Activated naive CD4-positive, alpha-beta T cell treated with anti-CD3 and anti-CD28 coated beads, Interleukin-2, amount 50 U/mL, for 72 hours (primary cell): ENCODE measurements around the gene KLHDC7B. TPM values are rescaled to one million over a fixed set of nuclear protein-coding genes. Genes with fewer than 3 reads are reported as not detected.
"Not testable (repeated sequence)": the region's sequence is repeated elsewhere in the genome, so short reads cannot be mapped to it uniquely, and the experiment has no call there.

ENCODE experiments used
- ATAC-seq, 2 donors: fragments of 150-1000 bp; cut with Tn5 transposase; 2 replicates each; pipeline ENCODE4 v1.10.0; 2021; ENCODE audit warnings: mild to moderate bottlenecking in 2 of 2, moderate library complexity in 2 of 2
- DNase-seq, 2 donors: peaks; one replicate each; pipeline ENCODE4 v3.0.0; 2021 to 2022; ENCODE audit warnings: low spot score in 2 of 2
- H3K27ac Mint-ChIP-seq, 2 donors: one replicate each; pipeline ENCODE4 v1.8.0; 2022; ENCODE audit warnings: mild to moderate bottlenecking in 2 of 2, mixed read lengths in 2 of 2
- H3K36me3 Mint-ChIP-seq, 2 donors: one replicate each; pipeline ENCODE4 v1.8.0; 2022; ENCODE audit warnings: mixed read lengths in 2 of 2
- H3K9me3 Mint-ChIP-seq, 2 donors: one replicate each; pipeline ENCODE4 v1.8.0; 2022; ENCODE audit warnings: mixed read lengths in 2 of 2
- total RNA-seq, 2 donors: library from RNA; stranded (reverse); gene quantifications; one replicate each; pipeline ENCODE4 v1.2.3, GENCODE V29; 2022

The KLHDC7B gene
- total RNA-seq, 2 donors from 2014 or later, result 2.6 to 11.0 TPM

DNA sequence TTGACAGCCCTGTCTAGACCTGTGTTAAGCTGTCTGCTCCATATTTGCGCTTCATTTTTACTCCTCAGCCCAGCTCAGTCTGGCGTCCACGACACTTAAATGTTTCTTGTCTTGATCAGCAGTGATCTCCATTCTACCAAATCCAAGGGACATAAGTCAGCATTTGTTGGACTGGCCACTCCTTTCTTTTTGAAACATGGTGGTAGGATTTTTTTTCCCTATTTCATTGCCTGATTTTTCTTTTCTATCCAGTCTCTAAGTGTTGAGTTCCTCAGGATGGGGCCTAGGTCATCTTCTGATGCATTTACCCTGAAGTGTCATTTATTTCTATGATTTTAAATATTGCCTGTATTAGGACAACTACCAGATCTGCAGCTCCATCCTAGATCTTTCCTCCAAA lies 36.8 kb upstream of the KLHDC7B start:
- ATAC-seq (no peak), DNase-seq (no peak)
- Mint-ChIP-seq H3K9me3 (no peaks in the 10 kb centered on the region), H3K27ac (peak overlapping the region; percentile 89 to 94), H3K36me3 (peaks cover 12 to 29% of the 10 kb centered on the region in 2 donors)

DNA sequence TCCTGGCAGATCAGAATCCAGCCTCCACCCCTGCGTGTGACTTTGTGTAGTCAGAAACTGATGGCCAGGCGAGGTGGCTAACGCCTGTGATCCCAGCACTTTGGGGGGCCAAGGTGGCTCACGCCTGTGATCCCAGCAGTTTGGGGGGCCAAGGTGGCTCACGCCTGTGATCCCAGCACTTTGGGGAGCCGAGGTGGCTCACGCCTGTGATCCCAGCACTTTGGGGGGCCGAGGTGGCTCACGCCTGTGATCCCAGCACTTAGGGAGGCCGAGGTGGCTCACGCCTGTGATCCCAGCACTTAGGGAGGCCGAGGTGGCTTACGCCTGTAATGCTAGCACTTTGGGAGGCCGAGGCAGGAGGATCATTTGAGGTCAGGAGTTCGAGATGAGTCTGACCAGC lies 32.5 kb upstream of the KLHDC7B start:
- Mint-ChIP-seq H3K36me3 (peaks cover 19 to 21% of the 10 kb centered on the region in 2 donors), H3K9me3 (no peaks in the 10 kb centered on the region), H3K27ac (peak overlapping the region in 1 of 2 donors; percentile 75)
- ATAC-seq (no peak), DNase-seq (no peak)

DNA sequence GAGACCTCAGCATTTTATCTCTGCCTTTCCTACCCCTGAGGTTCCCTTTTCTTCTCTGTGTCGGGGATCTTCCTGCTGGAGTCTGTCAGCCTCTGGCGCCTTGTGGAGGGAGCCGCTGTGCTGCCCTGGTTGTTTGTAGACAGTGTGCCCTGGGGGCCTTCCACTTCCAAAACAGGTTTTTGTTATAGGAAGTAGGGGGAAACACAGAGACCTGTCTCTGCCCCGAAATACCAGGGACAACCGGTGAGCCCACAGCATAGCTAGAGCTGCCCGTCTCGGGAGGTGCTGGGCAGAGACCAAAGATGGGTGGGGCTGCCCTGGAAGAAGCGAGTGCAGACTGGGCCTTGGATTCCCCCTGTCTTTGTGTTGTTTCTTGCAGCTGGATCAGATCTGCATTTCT lies 29.6 kb upstream of the KLHDC7B start:
- H3K36me3 Mint-ChIP-seq, result peaks cover 7 to 20% of the 10 kb centered on the region in 2 donors
- DNase-seq (no peak), ATAC-seq (no peak)
- H3K9me3 Mint-ChIP-seq, result no peaks in the 10 kb centered on the region
- H3K27ac Mint-ChIP-seq, result no peak overlapping the region

DNA sequence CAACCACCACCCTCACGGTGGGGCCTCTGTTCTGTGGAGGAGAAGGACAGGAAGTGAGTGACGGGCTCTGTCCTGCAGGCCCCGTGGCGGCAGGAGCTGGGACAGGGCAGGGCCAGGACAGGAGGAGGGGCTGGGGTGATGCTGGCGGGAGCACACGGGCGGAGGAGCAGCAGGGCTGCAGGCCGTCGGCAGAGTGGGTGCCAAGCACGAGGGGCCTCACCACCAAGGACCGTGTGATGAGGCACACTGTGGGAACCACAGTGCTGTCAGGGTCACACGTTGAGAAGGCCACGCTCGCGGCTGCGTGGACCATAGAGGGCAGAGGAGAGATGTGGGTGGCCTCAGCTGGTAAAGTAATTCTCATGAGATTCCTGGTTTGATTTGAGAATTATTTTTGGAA lies 28.8 kb upstream of the KLHDC7B start:
- peaks cover 7 to 20% of the 10 kb centered on the region in 2 donors for H3K36me3 Mint-ChIP-seq
- ATAC-seq, result no peak
- no peak for DNase-seq
- no peaks in the 10 kb centered on the region for H3K9me3 Mint-ChIP-seq
- no peak overlapping the region for H3K27ac Mint-ChIP-seq

DNA sequence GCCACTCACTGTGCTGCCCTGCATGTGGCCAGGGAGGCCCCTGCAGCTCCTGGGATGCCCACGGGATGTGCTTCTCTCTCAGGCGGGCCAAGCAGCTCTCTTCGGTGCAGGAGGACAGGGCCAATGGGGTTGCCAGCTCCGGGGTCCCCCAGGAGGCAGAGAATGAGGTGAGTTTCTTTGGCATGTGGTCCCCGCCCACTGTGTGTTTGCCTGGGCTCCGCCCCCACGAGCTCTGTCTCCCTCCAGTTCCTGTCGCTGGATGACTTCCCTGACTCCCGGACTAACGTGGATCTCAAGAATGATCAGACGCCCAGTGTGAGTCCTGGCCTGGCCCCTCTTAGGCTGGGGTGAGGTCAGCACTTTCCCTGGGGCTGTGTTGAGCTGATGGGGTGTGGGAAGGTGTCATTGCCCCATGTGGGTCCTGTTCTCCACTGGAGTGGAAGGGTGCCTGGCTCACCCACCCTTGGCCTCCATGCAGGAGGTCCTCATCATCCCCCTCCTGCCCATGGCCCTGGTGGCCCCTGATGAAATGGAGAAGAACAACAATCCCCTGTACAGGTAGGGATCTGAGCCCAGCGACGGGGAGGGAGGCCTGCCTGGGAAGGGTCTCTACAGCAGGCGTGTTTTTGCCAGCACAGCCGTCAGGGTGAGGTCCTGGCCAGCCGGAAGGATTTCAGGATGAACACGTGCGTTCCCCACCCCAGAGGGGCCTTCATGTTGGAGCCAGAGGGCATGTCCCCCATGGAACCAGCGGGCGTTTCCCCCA lies 28.0 kb upstream of the KLHDC7B start:
- H3K9me3 Mint-ChIP-seq, result no peaks in the 10 kb centered on the region
- ATAC-seq, result no peak

DNA sequence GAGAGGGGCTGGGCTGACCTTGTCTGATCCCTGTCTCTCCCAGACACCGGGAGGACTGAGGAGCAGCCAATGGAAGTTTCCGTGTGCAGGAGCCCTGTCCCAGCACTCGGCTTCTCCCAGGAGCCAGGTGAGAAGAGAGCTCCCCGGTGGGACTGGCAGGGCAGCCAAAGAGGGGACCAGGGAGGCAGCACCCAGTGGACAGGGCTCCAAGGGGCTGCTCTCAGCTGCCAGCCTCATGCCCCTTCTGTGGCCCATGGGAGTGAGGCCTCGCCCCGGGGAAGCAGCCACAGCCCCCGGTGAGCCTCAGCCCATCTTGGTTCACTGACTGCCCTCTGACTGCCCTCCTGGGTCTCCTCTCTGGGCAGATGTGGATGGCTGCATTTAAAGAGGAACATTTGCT lies 27.1 kb upstream of the KLHDC7B start:
- Mint-ChIP-seq H3K36me3 (peaks cover 0 to 20% of the 10 kb centered on the region in 2 donors), H3K9me3 (no peaks in the 10 kb centered on the region), H3K27ac (no peak overlapping the region)
- ATAC-seq, result no peak
- no peak for DNase-seq

More for the DNA sequence above, 28.0 kb upstream of the KLHDC7B start:
- no peak overlapping the region for H3K27ac Mint-ChIP-seq
- DNase-seq, result no peak
- H3K36me3 Mint-ChIP-seq, result peaks cover under 1 to 20% of the 10 kb centered on the region in 2 donors

DNA sequence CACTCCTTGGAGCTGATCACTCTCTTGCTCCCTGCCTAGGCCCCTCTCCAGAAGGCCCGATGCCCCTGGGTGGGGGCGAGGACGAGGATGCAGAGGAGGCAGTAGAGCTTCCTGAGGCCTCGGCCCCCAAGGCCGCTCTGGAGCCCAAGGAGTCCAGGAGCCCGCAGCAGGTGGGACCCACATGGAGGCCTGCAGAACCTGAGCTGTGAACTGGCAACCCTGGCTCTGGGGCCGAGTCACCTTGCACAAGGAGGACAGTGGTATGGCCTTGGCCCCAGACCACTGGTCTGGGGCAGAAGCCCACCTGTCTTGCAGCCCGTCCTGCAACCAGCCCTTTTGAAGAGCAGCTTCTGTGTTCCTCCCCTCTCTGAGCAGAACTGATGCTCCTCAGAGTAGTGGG lies 26.5 kb upstream of the KLHDC7B start:
- no peak for ATAC-seq
- no peak for DNase-seq

DNA sequence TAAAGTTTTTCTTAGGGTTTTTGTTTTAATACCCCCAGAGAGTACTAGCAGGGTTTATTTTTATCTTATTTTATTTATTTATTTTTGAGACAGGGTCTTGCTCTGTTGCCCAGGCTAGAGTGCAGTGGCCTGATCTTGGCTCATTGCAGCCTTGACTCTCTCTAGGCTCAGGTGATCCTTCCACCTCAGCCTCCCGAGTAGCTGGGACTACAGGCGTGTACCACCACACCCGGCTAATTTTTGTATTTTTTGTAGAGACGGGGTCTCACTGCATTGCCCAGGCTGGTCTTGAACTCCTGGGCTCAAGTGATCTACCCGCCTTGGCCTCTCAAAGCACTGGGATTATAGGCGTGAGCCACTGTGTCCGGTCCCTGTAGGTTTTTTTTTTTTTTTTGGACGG lies 25.5 kb upstream of the KLHDC7B start:
- DNase-seq, H3K9me3 Mint-ChIP-seq, H3K27ac Mint-ChIP-seq, ATAC-seq: not testable (repeated sequence)
- peaks cover 7 to 22% of the 10 kb centered on the region in 2 donors for H3K36me3 Mint-ChIP-seq

More for the DNA sequence above, 26.5 kb upstream of the KLHDC7B start:
- no peaks in the 10 kb centered on the region for H3K9me3 Mint-ChIP-seq
- no peak overlapping the region for H3K27ac Mint-ChIP-seq
- peaks cover 0 to 20% of the 10 kb centered on the region in 2 donors for H3K36me3 Mint-ChIP-seq

DNA sequence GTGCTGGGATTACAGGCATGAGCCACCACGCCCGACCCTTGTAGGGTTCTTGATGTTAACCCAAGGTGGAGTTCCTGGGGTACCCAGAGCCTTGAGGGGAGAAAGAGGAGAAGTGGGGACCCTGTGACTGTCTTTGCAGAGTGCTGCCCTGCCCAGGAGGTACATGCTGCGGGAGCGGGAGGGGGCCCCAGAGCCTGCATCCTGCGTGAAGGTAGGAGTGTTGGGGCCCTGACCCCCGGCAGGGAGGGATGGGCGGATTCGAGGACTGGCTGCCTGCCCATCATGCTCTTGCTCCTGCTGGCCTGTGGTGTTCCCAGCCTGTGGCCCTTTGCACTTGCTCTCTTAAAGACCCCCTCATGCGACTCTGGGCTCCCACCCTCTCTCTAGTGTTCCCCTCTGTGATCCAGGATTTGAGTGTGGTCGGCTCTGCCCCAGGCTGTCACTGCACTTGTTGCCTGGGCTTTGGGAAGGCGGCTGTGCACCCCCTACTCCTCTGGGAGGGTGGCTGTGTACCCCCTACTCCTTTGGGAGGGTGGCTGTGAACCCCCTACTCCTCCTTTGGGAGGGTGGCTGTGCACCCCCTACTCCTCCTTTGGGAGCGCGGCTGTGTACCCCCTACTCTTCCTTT lies 24.8 kb upstream of the KLHDC7B start:
- H3K27ac Mint-ChIP-seq, result no peak overlapping the region
- DNase-seq, result no peak
- ATAC-seq, result no peak
- no peaks in the 10 kb centered on the region for H3K9me3 Mint-ChIP-seq
- H3K36me3 Mint-ChIP-seq, result peaks cover 7 to 19% of the 10 kb centered on the region in 2 donors

DNA sequence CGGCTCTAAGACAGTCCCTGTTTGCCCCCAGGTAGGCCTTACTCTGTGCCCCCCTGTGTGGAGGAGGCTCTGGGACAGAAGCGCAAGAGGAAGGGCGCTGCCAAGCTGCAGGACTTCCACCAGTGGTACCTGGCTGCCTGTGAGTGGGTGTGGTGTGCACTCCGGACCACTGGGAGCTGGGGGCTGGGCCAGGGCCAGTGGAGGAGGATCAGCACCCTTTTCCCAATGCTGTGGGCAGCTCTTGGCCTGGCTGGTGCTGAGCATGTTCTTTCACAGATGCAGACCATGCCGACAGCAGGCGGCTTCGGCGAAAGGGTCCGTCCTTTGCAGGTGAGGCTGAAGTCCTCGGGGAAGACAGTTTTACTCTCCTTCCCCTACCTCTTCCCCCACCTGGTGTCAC lies 24.0 kb upstream of the KLHDC7B start:
- H3K27ac Mint-ChIP-seq, result no peak overlapping the region
- peaks cover 7 to 16% of the 10 kb centered on the region in 2 donors for H3K36me3 Mint-ChIP-seq
- H3K9me3 Mint-ChIP-seq, result no peaks in the 10 kb centered on the region
- ATAC-seq (no peak), DNase-seq (no peak)

DNA sequence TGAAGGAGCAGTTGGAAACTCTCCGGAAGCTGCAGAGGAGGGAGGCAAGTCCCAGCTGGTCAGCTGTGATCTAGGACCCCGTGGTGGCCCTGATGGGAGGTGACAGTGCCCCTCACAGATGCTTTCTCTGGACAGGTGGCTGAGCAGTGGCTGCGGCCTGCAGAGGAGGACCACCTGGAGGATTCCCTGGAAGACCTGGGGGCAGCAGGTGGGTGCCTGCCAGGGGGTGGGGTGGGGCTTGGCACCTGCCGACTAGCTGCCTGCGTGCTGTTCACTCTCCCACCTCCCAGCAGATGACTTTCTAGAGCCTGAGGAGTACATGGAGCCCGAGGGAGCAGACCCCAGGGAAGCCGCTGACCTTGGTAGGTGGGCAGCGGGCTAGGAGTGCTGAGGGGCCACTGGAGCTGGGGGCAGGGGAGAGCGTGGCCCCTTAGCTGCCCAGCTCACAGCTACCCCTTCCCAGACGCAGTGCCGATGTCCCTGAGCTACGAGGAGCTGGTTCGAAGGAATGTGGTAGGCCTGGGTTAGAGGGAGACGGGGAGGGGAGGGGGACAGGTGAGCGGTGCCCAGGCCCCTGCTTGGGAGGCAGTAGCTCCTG lies 23.4 kb upstream of the KLHDC7B start:
- DNase-seq (no peak), ATAC-seq (no peak)
- Mint-ChIP-seq H3K36me3 (peaks cover 7 to 22% of the 10 kb centered on the region in 2 donors), H3K9me3 (no peaks in the 10 kb centered on the region), H3K27ac (no peak overlapping the region)

DNA sequence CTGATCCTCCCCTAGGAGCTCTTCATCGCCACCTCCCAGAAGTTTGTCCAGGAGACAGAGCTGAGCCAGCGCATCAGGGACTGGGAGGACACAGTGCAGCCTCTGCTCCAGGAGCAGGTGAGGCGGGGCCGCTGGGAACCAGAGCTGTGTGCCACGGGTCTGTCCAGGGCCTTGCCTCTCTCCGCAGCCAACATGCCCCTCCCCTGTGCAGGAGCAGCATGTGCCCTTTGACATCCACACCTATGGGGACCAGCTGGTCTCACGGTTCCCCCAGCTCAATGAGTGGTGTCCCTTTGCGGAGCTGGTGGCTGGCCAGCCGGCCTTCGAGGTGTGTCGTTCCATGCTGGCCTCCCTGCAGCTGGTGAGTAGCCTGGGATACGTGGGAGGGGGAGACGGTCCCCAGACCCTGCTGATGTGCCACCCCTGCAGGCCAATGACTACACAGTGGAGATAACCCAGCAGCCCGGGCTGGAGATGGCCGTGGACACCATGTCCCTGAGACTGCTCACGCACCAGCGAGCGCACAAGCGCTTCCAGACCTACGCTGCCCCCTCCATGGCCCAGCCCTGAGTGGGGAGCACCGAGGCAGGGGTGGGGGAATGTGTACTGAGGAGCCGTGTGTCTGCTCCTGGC lies 22.8 kb upstream of the KLHDC7B start:
- H3K27ac Mint-ChIP-seq, result peak overlapping the region; percentile 82 to 92
- no peak for DNase-seq
- H3K9me3 Mint-ChIP-seq, result no peaks in the 10 kb centered on the region
- H3K36me3 Mint-ChIP-seq, result peaks cover 7 to 29% of the 10 kb centered on the region in 2 donors
- no peak for ATAC-seq

DNA sequence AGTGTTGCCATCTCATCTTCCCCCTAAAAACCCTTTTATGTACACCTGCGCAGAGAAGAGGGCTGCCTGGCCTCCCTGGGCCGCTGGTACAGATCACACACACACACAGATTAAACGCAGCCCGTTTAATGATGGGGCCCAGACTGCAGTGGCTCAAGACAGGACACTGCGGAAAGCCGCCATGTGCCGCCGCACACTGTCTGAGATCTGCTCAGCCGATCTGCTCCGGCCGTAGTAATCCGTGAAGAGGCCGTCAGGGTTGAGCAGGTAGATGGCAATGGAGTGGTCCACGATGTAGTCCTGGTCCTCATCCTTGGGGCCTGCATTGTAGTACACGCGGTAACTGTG lies 22.3 kb upstream of the KLHDC7B start:
- H3K9me3 Mint-ChIP-seq, result no peaks in the 10 kb centered on the region
- H3K27ac Mint-ChIP-seq, result peak overlapping the region; percentile 82 to 92
- H3K36me3 Mint-ChIP-seq, result peaks cover 7 to 34% of the 10 kb centered on the region in 2 donors
- DNase-seq (no peak), ATAC-seq (no peak)

DNA sequence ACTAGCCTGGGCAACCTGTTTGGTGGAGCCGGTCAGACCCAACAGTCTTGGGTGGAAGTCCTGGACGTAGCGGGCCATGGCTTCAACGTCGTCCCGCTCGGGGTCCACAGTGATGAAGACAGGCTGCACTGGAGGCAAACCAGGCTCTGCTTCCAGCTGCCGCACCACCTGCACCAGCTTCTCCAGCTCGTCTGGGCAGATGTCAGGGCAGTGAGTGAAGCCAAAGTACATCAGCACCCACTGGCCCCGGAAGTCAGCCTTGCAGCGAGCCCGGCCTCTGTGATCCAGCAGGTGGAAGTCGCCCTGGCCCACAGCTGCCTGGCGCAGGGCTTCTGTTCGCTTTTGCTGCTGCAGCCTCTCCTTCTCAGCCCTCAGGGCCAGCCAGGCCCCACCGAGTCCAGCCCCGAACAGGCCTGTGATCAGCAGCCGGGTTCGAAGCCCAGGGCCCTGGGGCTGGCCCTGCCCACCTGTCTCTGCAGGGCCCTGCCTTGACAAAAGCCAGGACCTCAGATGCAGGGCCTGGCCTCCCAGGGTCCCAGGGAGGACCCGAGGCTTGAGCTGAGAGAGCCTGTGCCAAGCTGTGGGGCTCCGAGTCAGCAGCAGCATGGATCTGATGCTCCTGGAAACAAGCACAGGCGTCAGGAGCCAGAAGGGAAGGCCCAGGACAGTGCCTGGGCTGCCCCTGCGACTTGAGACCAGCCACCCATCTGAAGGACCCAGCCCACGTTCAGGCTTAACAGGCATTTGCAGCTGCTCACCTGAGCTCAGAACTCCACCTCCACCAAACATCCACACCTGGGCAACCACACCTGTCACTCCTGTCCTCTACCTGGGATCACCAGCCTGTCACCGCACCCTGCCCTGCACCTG lies 21.7 kb upstream of the KLHDC7B start:
- peaks cover 7 to 38% of the 10 kb centered on the region in 2 donors for H3K36me3 Mint-ChIP-seq
- no peaks in the 10 kb centered on the region for H3K9me3 Mint-ChIP-seq
- DNase-seq, result no peak
- no peak for ATAC-seq
- H3K27ac Mint-ChIP-seq, result peak overlapping the region; percentile 92 to 99

DNA sequence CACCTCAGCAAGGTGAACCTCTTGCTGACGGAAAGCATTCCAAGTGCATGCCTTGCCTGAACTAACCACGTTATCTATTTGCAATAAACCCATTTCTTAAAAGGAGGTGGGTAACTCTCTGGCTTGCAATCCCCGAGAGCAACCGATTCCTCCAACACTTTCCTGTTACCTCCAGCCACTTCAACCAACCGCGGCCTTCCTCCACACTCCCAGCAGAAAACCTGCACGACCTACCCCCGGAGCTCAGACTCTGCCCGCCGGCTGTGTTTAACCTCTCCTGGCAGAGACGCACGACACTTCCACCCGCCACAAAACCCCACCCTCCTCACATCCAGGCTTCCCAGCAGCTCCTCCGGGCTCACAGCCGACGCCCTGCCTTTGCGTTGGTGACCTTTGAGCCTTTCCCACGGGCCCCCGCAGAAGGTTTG lies 21.0 kb upstream of the KLHDC7B start:
- Mint-ChIP-seq H3K9me3 (no peaks in the 10 kb centered on the region), H3K27ac (peak overlapping the region; percentile 92 to 99), H3K36me3 (peaks cover 7 to 34% of the 10 kb centered on the region in 2 donors)
- ATAC-seq (no peak), DNase-seq (no peak)

DNA sequence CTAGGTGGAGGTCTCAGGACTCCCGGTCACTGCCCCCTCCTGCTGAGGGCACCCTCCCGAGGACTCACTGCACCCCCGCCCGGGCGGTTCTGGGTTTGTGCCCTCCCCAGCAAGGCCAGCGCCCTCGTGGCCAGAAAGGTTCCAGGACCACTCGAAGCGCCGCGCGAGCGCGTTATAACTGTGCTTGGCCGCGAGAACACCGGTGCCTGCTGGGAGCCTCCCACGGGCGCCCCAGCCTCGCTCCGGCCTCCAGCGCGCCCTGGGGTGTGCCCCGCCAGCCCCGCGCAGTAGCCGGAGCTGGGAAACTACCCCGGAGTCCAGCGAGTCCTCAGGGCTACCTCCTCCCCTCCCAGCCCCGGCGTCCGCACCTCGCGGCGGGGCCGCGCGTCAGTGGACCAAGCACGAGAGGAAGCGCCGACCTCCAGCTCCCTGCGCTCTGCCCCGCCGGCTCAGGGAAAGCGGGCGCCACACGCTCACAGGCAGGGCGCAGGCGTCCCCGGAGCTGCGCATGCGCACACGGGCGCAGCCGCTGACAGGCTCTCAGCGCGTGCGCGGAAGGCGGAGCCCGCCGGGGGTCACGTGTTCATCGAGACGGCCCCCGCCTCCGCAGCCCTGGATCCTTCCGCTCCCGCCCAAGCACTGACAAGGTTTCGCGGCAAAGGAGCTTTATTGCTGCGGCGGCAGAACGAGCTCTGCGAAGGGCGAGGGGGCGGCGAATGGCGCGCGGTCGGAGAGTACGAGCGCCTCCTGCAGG lies 20.4 kb upstream of the KLHDC7B start, which contains the start of gene SCO2:
SCO2 (minus strand) TSS at position 495 of the 754 bp plus-strand sequence. CDS start 1,187 bp downstream, outside the sequence.
- Mint-ChIP-seq H3K27ac (peak within 1 kb of the TSS; percentile 92 to 99), H3K36me3 (peaks cover 7 to 31% of the 10 kb centered on the region in 2 donors), H3K9me3 (no peaks in the 10 kb centered on the region)
- ATAC-seq (peak; percentile 61 to 62), DNase-seq (peak; percentile 98 to 99)
